Fibroblast of lung (primary cell): Measurements from ENCODE around the gene FOS. TPM values are rescaled to one million over a fixed set of nuclear protein-coding genes. Genes with fewer than 3 reads are reported as not detected.

Source experiments
- DNase-seq, 2 donors: peaks; one replicate each; pipeline versions ENCODE4 v3.0.0 to v3.0.0-alpha.2; 2010; ENCODE audit warnings: low read depth in 2 of 2
- H2AFZ ChIP-seq: 2 replicates; pipeline ENCODE4 v1.5.1; 2012; ENCODE audit warnings: low read length, control low read depth, inconsistent platforms
- H3K27ac ChIP-seq: 2 replicates; pipeline ENCODE4 v1.5.1; 2011; ENCODE audit warnings: low read length, control low read depth; ENCODE audit not compliant: insufficient read depth
- H3K27me3 ChIP-seq: 2 replicates; pipeline ENCODE4 v1.5.1; 2011; ENCODE audit warnings: mild to moderate bottlenecking, low read length; ENCODE audit not compliant: control insufficient read depth, insufficient read depth
- H3K36me3 ChIP-seq: 2 replicates; pipeline ENCODE4 v1.5.1; 2011; ENCODE audit warnings: low read length; ENCODE audit not compliant: control insufficient read depth, insufficient read depth
- H3K4me1 ChIP-seq: 2 replicates; pipeline ENCODE4 v1.5.1; 2011; ENCODE audit warnings: low read length; ENCODE audit not compliant: control insufficient read depth, insufficient read depth; ENCODE audit errors: extremely low read depth
- H3K4me2 ChIP-seq: 2 replicates; pipeline ENCODE4 v1.5.1; 2011; ENCODE audit warnings: low read length, control low read depth; ENCODE audit not compliant: insufficient read depth; ENCODE audit errors: extremely low read depth
- H3K4me3 ChIP-seq, 4 experiments: fragments of 200-600 bp in 1 of 4; sonication (generic) in 1 of 4; replicated peaks in 1 of 4; 2 replicates each; pipeline ENCODE4 v1.5.1; 2011 to 2016; ENCODE audit warnings: low read length in 4 of 4, low read depth in 3 of 4, mild to moderate bottlenecking in 3 of 4, control low read depth in 2 of 4, inconsistent platforms in 1 of 4, mixed read lengths in 1 of 4; ENCODE audit not compliant: insufficient read depth in 1 of 4; ENCODE audit errors: control extremely low read depth in 1 of 4
- H3K79me2 ChIP-seq: 2 replicates; pipeline ENCODE4 v1.5.1; 2012; ENCODE audit warnings: mild to moderate bottlenecking, low read length, inconsistent platforms; ENCODE audit not compliant: control insufficient read depth, insufficient read depth
- H3K9ac ChIP-seq: 2 replicates; pipeline ENCODE4 v1.5.1; 2011; ENCODE audit warnings: mild to moderate bottlenecking, low read length, control low read depth; ENCODE audit not compliant: insufficient read depth
- H3K9me3 ChIP-seq: 2 replicates; pipeline ENCODE4 v1.5.1; 2012; ENCODE audit warnings: low read depth, low read length; ENCODE audit not compliant: control insufficient read depth, insufficient read depth
- H4K20me1 ChIP-seq: 2 replicates; pipeline ENCODE4 v1.5.1; 2011; ENCODE audit warnings: low read length; ENCODE audit not compliant: control insufficient read depth, insufficient read depth; ENCODE audit errors: extremely low read depth
- EZH2 ChIP-seq: IDR thresholded peaks from 2 replicates; pipeline ENCODE4 v1.5.1; 2012; ENCODE audit warnings: low read length, control low read depth, mild to moderate bottlenecking; ENCODE audit errors: missing control alignments
- polyA plus RNA-seq, 2 donors: library from polyadenylated mRNA; depleted of rRNA in 1 of 2; stranded (reverse) in 1 of 2; unstranded in 1 of 2; fragments of >200 nt; gene quantifications; 2 replicates each; pipeline ENCODE4 v1.2.1, GENCODE V29; 2011 to 2012; ENCODE audit warnings: missing spikeins in 1 of 2
- total RNA-seq: library from RNA; depleted of rRNA; stranded (reverse); fragments of >200 nt; gene quantifications from 2 replicates; pipeline ENCODE4 v1.2.1, GENCODE V29; 2014
- TF ChIP-seq, protein P1 (sequence below), 2 donors: IDR thresholded peaks in 1 of 2; conservative IDR thresholded peaks in 1 of 2; 1 replicate in 1 of 2; 2 replicates in 1 of 2; pipeline ENCODE4 v1.5.1; 2011 to 2012; ENCODE audit warnings: low read length in 2 of 2, control low read depth in 1 of 2, inconsistent platforms in 1 of 2, low read depth in 1 of 2, mild to moderate bottlenecking in 1 of 2

The FOS gene
- total and polyA plus RNA-seq, 2 donors (not counting 1 experiment from before 2014, with no cell fraction given) = 24.6 to 178 TPM

DNA sequence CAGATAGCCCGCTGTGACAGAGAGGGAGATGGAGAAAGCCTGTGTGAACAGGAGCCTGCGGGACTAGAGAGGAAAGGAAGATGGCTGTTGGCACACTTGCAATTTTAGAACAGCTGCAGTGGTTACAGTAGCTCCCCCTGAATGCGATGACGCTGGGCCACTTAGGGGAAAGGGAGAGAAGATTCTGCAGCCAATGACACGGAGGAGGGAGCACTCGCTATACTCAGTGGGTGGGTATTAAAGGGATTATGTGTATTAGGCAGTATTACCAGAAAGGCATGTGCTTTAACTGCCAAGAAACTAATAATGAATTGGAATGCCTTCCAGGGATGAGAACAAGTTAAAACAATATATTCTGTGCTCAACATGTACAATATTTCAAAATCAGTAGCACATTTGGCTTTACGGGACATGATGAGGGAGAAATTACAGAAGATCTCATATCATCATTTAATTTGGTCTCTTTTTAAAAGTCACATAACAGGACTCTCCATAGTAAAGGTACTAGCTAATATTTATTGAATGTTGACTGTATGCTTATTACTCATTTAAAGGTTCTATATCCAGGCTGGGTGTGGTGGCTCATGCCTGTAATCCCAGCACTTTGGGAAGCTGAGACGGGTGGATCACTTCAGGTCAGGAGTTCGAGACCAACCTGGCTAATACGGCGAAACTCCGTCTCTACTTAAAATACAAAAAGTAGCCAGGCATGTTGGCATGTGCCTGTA is 35.9 kb upstream of the FOS start:
- no peak for TF ChIP-seq EZH2
- TF ChIP-seq, protein P1, sequence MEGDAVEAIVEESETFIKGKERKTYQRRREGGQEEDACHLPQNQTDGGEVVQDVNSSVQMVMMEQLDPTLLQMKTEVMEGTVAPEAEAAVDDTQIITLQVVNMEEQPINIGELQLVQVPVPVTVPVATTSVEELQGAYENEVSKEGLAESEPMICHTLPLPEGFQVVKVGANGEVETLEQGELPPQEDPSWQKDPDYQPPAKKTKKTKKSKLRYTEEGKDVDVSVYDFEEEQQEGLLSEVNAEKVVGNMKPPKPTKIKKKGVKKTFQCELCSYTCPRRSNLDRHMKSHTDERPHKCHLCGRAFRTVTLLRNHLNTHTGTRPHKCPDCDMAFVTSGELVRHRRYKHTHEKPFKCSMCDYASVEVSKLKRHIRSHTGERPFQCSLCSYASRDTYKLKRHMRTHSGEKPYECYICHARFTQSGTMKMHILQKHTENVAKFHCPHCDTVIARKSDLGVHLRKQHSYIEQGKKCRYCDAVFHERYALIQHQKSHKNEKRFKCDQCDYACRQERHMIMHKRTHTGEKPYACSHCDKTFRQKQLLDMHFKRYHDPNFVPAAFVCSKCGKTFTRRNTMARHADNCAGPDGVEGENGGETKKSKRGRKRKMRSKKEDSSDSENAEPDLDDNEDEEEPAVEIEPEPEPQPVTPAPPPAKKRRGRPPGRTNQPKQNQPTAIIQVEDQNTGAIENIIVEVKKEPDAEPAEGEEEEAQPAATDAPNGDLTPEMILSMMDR (conservative IDR thresholded peaks at IDR 0.05 in 1 of 2, IDR thresholded peaks at IDR 0.05 in 1 of 2; ENCODE audit: low read depth in 1 of 2, low read length in 2 of 2) = no peak
- Histone ChIP-seq H2AFZ (no peak overlapping the region), H3K9ac (no peak overlapping the region), H4K20me1 (no peaks in the 10 kb centered on the region), H3K4me2 (peak overlapping the region; percentile 17), H3K4me3 (no peak overlapping the region), H3K4me1 (no peaks in the 10 kb centered on the region), H3K79me2 (no peaks in the 10 kb centered on the region), H3K36me3 (no peaks in the 10 kb centered on the region), H3K9me3 (no peaks in the 10 kb centered on the region), H3K27me3 (peaks cover 6% of the 10 kb centered on the region), H3K27ac (peak overlapping the region; percentile 1)
- peak; percentile 85 for DNase-seq

DNA sequence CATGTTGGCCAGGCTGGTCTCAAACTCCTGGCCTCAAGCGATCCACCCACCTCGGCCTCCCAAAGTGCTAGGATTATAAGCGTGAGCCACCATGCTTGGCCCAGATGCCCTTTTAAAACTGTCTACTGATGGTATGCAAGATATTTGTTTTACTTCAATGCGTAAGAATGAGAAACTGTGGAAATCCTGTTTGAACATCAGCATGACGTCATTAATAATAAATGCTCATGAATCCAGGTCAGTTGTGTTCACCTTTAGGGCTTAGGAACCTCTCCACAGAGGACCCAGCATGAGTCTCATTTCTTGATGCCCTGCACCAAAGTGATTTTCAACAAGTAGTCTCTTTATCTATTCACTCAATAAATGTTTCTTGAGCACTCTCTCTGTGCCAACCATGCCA is 34.5 kb upstream of the FOS start:
- Histone ChIP-seq H3K4me2 (no peak overlapping the region), H2AFZ (no peak overlapping the region), H3K4me3 (no peak overlapping the region), H4K20me1 (no peaks in the 10 kb centered on the region), H3K79me2 (no peaks in the 10 kb centered on the region), H3K9ac (no peak overlapping the region), H3K27ac (no peak overlapping the region), H3K27me3 (peaks cover 6% of the 10 kb centered on the region), H3K9me3 (no peaks in the 10 kb centered on the region), H3K4me1 (no peaks in the 10 kb centered on the region), H3K36me3 (no peaks in the 10 kb centered on the region)
- TF ChIP-seq, protein P1 (conservative IDR thresholded peaks at IDR 0.05 in 1 of 2, IDR thresholded peaks at IDR 0.05 in 1 of 2; ENCODE audit: low read depth in 1 of 2, low read length in 2 of 2) = no peak
- TF ChIP-seq EZH2 = no peak
- no peak for DNase-seq

GRCh38 chr14:75246546-75247285 is 31.9 kb upstream of the FOS start:
- Histone ChIP-seq H3K9ac (no peak overlapping the region), H4K20me1 (no peaks in the 10 kb centered on the region), H3K4me1 (no peaks in the 10 kb centered on the region), H3K9me3 (no peaks in the 10 kb centered on the region), H3K27ac (no peak overlapping the region), H2AFZ (no peak overlapping the region), H3K4me3 (no peak overlapping the region), H3K27me3 (peaks cover 6% of the 10 kb centered on the region), H3K79me2 (no peaks in the 10 kb centered on the region), H3K36me3 (no peaks in the 10 kb centered on the region), H3K4me2 (no peak overlapping the region)
- no peak for DNase-seq
- no peak for TF ChIP-seq EZH2
- TF ChIP-seq, protein P1 (conservative IDR thresholded peaks at IDR 0.05 in 1 of 2, IDR thresholded peaks at IDR 0.05 in 1 of 2; ENCODE audit: low read depth in 1 of 2, low read length in 2 of 2) = no peak
